Adrenal gland (tissue), 12 donors: ENCODE results near the gene HNRNPC. TPM values are rescaled to one million over a fixed set of nuclear protein-coding genes. Genes with fewer than 3 reads are reported as not detected.

ENCODE experiments used
- DNase-seq, 7 donors: peaks; one replicate each; pipeline ENCODE4 v3.0.0-alpha.2; 2019 to 2020
- H3K27ac ChIP-seq, 5 donors: fragments of 200-600 bp; sonication (generic) in 4 of 5; 1 replicate in 3 of 5; 2 replicates in 2 of 5; pipeline versions ENCODE4 v1.5.1 to v1.8.0; 2016 to 2020; ENCODE audit warnings: mild to moderate bottlenecking in 1 of 5
- H3K27me3 ChIP-seq: fragments of 200-600 bp; 2 replicates; pipeline ENCODE4 v1.8.0; 2021
- H3K36me3 ChIP-seq, 2 donors: fragments of 200-600 bp; replicated peaks in 1 of 2; 1 replicate in 1 of 2; 2 replicates in 1 of 2; pipeline versions ENCODE4 v1.5.1 to v1.8.0; 2018 to 2022
- H3K4me1 ChIP-seq, 2 donors: fragments of 200-600 bp; replicated peaks in 1 of 2; 1 replicate in 1 of 2; 2 replicates in 1 of 2; pipeline versions ENCODE4 v1.5.1 to v1.8.0; 2018 to 2021
- H3K4me3 ChIP-seq, 4 donors: fragments of 200-600 bp; sonication (generic) in 3 of 4; one replicate each; pipeline ENCODE4 v1.5.1; 2016 to 2018
- H3K9me3 ChIP-seq, 3 donors: fragments of 200-600 bp; sonication (generic) in 1 of 3; replicated peaks in 1 of 3; 1 replicate in 2 of 3; 2 replicates in 1 of 3; pipeline versions ENCODE4 v1.5.1 to v1.8.0; 2016 to 2021
- POLR2A ChIP-seq, 2 donors: fragments of 450-650 bp; IDR thresholded peaks; one replicate each; pipeline ENCODE4 v1.6.1; 2017; ENCODE audit warnings: antibody characterized with exemption in 2 of 2, mild to moderate bottlenecking in 2 of 2, moderate library complexity in 1 of 2
- WGBS, 4 donors: extraction: QIAGEN DNeasy Blood & Tissue Kit in 2 of 4; methylation state at CpG; one replicate each; pipeline versions ENCODE4 v1.1.5 to v1.1.7; 2013 to 2017; 5-methylcytosine and 5-hydroxymethylcytosine counted together
- intact Hi-C, 2 donors: fragments of 100-400 bp; cut with DNase I; formaldehyde crosslinking; loops; one replicate each; pipeline versions ENCODE4 v1.14.1 to v1.15.0; 2022 to 2023
- polyA plus RNA-seq, 3 donors: library from polyadenylated mRNA; stranded (reverse); fragments of 200-250 nt in 2 of 3; fragments of 350-450 nt in 1 of 3; fragmentation: Illumina TruSeq in 1 of 3; extraction: RNeasy Lipid Tissue Mini Kit (QIAGEN cat#74804) in 1 of 3; gene quantifications; one replicate each; pipeline ENCODE4 v1.2.3, GENCODE V29; 2013 to 2014
- total RNA-seq, 9 donors: library from RNA; depleted of rRNA in 4 of 9; stranded (reverse); fragments of >200 nt in 4 of 9; fragments of 120-200 nt in 1 of 9; fragmentation: NEBNext Ultra II Directional in 1 of 9; extraction: Animal tissue kit (Norgen Biotek cat#: 25700) in 1 of 9; gene quantifications; one replicate each; pipeline versions ENCODE4 v1.1.0 to v1.2.4, GENCODE V29; 2013 to 2023
- TF ChIP-seq, protein P1 (sequence below), 6 experiments: fragments of 450-650 bp in 4 of 6; fragments of 200-600 bp in 2 of 6; sonication (generic) in 1 of 6; IDR thresholded peaks; 1 replicate in 5 of 6; 2 replicates in 1 of 6; pipeline versions ENCODE4 v1.5.1 to v1.8.0; 2016 to 2021; ENCODE audit warnings: antibody characterized with exemption in 6 of 6, mild to moderate bottlenecking in 2 of 6, moderate library complexity in 1 of 6
- donor health status: healthy with polysubstance abuse.
- donor health status: Bipolar disorder and iron deficiency.
- donor health status: DM: yes; HTN: yes; CAD: no.
- donor health status: DM: no; HTN: no; CAD: no.
- donor health status: DM: no; HTN: no; CAD: no.
- donor health status: DM: yes; HTN: yes; CAD: no.

Gene HNRNPC
- total and polyA plus RNA-seq, 12 donors = 399 to 905 (median 531) TPM

DNA sequence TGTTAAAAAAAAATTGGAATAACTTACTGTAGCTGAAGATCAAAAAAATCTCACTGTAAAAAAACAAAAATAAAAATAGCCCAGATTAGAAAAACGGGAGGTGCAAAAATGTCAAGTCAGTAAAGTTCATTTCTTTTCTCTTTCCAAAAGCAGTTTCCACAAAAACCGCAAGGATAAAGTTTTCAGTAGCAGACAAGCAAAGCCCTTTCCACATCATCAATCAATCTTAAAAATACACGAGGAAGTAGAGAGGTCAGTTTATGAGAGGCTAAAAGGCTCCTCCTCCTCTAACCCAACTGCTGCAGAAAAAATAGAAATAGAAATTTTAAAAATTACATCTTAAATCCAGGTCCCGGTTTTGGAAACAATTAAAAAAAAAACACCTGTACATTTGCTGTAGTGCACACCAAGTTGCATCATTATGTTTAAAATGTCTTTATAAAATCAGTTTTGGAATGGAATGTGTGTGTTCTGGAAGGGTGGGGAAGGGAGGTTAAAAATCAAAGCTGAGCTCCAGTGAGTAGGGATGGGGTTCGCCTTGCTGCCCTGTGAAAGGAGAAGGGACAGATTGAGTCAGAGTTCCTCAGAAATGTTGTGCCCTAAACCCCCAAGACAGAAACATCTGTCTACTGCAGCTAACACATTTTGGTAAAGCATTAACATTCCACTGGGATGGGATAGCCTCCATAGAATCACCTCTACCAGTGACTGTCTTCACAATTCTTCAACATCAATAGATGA is 5.8 kb downstream of the HNRNPC start:
- H3K9me3 ChIP-seq = no peaks in the 10 kb centered on the region
- intact Hi-C loops = no loop called here
- no peak for DNase-seq
- 6 to 16% (median 11%) methylated on average over 5 of the region's 5 CpGs for WGBS, 4 donors
- H3K27me3 ChIP-seq = no peaks in the 10 kb centered on the region
- H3K27ac ChIP-seq = peak overlapping the region in 4 of 5 donors; percentile 28 to 97 (median 61)
- H3K4me3 ChIP-seq = peak overlapping the region in 1 of 4 donors; percentile 14
- peaks cover 49 to 89% of the 10 kb centered on the region in 2 donors for H3K4me1 ChIP-seq
- no peak for TF ChIP-seq POLR2A (IDR thresholded peaks at IDR 0.05)
- TF ChIP-seq, protein P1, sequence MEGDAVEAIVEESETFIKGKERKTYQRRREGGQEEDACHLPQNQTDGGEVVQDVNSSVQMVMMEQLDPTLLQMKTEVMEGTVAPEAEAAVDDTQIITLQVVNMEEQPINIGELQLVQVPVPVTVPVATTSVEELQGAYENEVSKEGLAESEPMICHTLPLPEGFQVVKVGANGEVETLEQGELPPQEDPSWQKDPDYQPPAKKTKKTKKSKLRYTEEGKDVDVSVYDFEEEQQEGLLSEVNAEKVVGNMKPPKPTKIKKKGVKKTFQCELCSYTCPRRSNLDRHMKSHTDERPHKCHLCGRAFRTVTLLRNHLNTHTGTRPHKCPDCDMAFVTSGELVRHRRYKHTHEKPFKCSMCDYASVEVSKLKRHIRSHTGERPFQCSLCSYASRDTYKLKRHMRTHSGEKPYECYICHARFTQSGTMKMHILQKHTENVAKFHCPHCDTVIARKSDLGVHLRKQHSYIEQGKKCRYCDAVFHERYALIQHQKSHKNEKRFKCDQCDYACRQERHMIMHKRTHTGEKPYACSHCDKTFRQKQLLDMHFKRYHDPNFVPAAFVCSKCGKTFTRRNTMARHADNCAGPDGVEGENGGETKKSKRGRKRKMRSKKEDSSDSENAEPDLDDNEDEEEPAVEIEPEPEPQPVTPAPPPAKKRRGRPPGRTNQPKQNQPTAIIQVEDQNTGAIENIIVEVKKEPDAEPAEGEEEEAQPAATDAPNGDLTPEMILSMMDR (IDR thresholded peaks at IDR 0.05) = peak in 3 of 6 experiments; percentile 16 to 34 (median 19)
- peaks cover 0 to 54% of the 10 kb centered on the region in 2 donors for H3K36me3 ChIP-seq

DNA sequence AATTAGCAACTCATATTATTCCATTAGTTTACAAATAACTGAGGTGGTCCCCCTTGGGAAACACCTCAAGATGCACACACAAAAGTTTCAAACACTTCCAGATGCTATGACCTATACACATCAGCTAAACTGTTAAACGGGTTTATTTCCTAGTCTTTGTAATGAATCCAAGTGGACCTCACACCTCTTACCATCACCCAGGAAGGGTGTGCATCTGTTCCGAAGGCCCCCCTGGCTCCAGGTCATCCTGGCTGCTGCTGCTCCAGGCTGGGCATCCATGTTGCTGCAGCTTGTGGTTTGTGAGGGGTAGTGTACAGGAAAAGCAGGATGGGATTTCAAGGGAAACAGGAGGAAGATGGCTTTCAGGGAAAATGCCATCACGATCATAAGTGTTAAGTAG is 6.8 kb downstream of the HNRNPC start:
- H3K27me3 ChIP-seq = no peaks in the 10 kb centered on the region
- intact Hi-C loops = no loop called here
- 37 to 52% (median 45%) methylated on average over 3 of the region's 3 CpGs for WGBS, 4 donors
- peaks cover 0 to 60% of the 10 kb centered on the region in 2 donors for H3K36me3 ChIP-seq
- H3K4me3 ChIP-seq = no peak overlapping the region
- TF ChIP-seq, protein P1 (IDR thresholded peaks at IDR 0.05) = no peak
- TF ChIP-seq POLR2A (IDR thresholded peaks at IDR 0.05) = no peak
- no peak for DNase-seq
- H3K27ac ChIP-seq = peak overlapping the region in 2 of 5 donors; percentile 22 to 54
- peaks cover 52 to 92% of the 10 kb centered on the region in 2 donors for H3K4me1 ChIP-seq
- no peaks in the 10 kb centered on the region for H3K9me3 ChIP-seq

DNA sequence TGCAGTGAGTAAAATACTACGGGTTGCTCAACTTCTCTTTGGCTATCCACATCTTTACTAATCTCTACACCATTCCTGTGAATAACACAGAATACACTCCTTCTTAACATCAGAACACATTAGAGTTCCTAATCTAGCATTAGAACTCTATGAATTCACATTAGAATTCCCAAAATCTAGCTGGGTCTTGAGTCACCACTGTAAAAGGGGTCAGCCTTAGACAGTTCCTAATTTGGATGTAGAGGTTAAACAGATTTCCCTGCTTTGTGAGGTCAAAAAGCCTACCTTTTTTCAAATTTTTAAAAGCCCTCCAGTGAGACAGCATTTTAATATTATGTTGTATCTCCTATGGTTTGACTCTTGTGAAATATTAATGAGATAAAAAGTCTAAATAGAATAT is 7.4 kb downstream of the HNRNPC start:
- TF ChIP-seq POLR2A (IDR thresholded peaks at IDR 0.05) = no peak
- TF ChIP-seq, protein P1 (IDR thresholded peaks at IDR 0.05) = no peak

DNA sequence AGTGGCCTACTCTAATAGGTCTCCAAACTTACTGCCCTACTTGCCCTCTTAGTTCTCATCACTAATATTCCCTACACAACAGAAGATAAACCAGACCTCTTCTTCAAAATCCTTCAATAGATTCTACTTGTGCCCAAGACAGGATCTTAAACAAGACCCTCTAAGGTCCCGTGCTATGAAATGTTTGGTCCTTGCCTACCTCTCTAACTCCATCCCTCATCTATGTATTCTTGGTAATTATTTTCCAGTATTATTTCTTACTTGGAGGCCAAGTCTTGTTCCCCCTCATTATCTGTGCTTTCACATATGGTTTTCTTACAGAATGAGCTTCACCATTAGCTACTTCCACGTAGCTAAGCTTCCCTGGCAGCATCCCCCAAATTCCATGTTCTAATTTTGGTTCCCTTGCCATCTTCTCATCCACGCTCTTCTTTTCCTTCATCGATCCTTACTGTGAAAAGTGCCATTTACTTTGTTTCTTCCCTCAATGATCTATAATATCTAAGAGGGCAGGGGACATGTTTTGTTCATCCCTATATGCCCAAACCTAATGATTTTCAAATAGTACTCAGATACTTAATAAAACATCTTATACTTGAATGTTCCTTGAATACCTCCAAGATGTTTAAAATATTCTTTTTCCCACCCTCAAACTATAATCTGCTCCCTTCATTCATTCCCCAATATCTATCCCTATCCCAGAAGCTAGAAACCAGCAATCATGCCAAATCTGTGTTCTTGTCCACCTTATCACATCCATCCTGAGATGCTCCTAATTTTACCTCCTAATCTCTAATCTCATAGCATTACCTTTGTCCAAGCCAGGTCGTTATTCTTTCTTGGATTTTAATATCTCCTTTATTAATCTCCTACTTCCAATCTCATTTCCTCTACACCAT is 10.1 kb downstream of the HNRNPC start:
- 85 to 89% (median 87%) methylated on average over 5 of the region's 5 CpGs for WGBS, 4 donors
- no peak overlapping the region for H3K4me3 ChIP-seq
- no peaks in the 10 kb centered on the region for H3K9me3 ChIP-seq
- peaks cover 0 to 63% of the 10 kb centered on the region in 2 donors for H3K36me3 ChIP-seq
- no peak for TF ChIP-seq POLR2A (IDR thresholded peaks at IDR 0.05)
- TF ChIP-seq, protein P1 (IDR thresholded peaks at IDR 0.05) = no peak
- intact Hi-C loops = no loop called here
- peaks cover 54 to 91% of the 10 kb centered on the region in 2 donors for H3K4me1 ChIP-seq
- H3K27ac ChIP-seq = no peak overlapping the region
- H3K27me3 ChIP-seq = no peaks in the 10 kb centered on the region
- DNase-seq = no peak

More for the DNA sequence above, 7.4 kb downstream of the HNRNPC start:
- Histone ChIP-seq H3K27me3 (no peaks in the 10 kb centered on the region), H3K4me1 (peaks cover 48 to 92% of the 10 kb centered on the region in 2 donors), H3K9me3 (no peaks in the 10 kb centered on the region), H3K36me3 (peaks cover 0 to 60% of the 10 kb centered on the region in 2 donors), H3K27ac (peak overlapping the region in 1 of 5 donors; percentile 22), H3K4me3 (no peak overlapping the region)
- 50 to 59% (median 54%) methylated on average over 1 of the region's 1 CpG for WGBS, 4 donors
- no peak for DNase-seq
- intact Hi-C loops = no loop called here
